Adipocyte (in vitro differentiated cells): ENCODE data around the gene TP53.
"Not testable (repeated sequence)": the region's sequence is repeated elsewhere in the genome, so short reads cannot be mapped to it uniquely, and the experiment has no call there.

Experiments used
- DNase-seq: peaks from one replicate; pipeline ENCODE4 v3.0.0-alpha.2; 2015; ENCODE audit warnings: low read depth
- H3K27me3 ChIP-seq: replicated peaks from 2 replicates; pipeline ENCODE4 v1.7.0; 2013; ENCODE audit warnings: mild to moderate bottlenecking, low read length, moderate library complexity; ENCODE audit not compliant: control insufficient read depth, insufficient read depth
- H3K36me3 ChIP-seq: 2 replicates; pipeline ENCODE4 v1.7.0; 2013; ENCODE audit warnings: low read length, mild to moderate bottlenecking, moderate library complexity; ENCODE audit not compliant: control insufficient read depth, insufficient read depth, severe bottlenecking
- H3K4me1 ChIP-seq: 2 replicates; pipeline ENCODE4 v1.7.0; 2013; ENCODE audit warnings: mild to moderate bottlenecking, low read length, moderate library complexity; ENCODE audit not compliant: control insufficient read depth, insufficient read depth
- H3K4me3 ChIP-seq: 2 replicates; pipeline ENCODE4 v1.7.0; 2013; ENCODE audit warnings: mild to moderate bottlenecking, low read length, moderate library complexity
- H3K9ac ChIP-seq: 2 replicates; pipeline ENCODE4 v1.7.0; 2013; ENCODE audit warnings: mild to moderate bottlenecking, low read length, moderate library complexity
- H3K9me3 ChIP-seq: 2 replicates; pipeline ENCODE4 v1.7.0; 2013; ENCODE audit warnings: mild to moderate bottlenecking, low read length, moderate library complexity; ENCODE audit not compliant: control insufficient read depth

Gene TP53

GRCh38 chr17:7641635-7642034 is 45.7 kb downstream of the TP53 start:
- H3K4me3 ChIP-seq, H3K9ac ChIP-seq, H3K4me1 ChIP-seq, H3K9me3 ChIP-seq, H3K36me3 ChIP-seq, DNase-seq: not testable (repeated sequence)
- H3K27me3 ChIP-seq, result peaks cover 19% of the 10 kb centered on the region

- peaks cover 14% of the 10 kb centered on the region for H3K27me3 ChIP-seq
- no peaks in the 10 kb centered on the region for H3K9me3 ChIP-seq
- no peak overlapping the region for H3K9ac ChIP-seq
- no peak overlapping the region for H3K4me3 ChIP-seq
- no peaks in the 10 kb centered on the region for H3K4me1 ChIP-seq
- H3K36me3 ChIP-seq, result no peaks in the 10 kb centered on the region
- DNase-seq, result no peak
Measured at GRCh38 chr17:7640783-7641182, 46.5 kb downstream of the TP53 start.

- DNase-seq, result no peak
- H3K9ac ChIP-seq, result no peak overlapping the region
- no peaks in the 10 kb centered on the region for H3K4me1 ChIP-seq
- peaks cover 4% of the 10 kb centered on the region for H3K27me3 ChIP-seq
- H3K36me3 ChIP-seq, result no peaks in the 10 kb centered on the region
- H3K9me3 ChIP-seq, result no peaks in the 10 kb centered on the region
- no peak overlapping the region for H3K4me3 ChIP-seq
Measured at GRCh38 chr17:7636163-7636562, 51.1 kb downstream of the TP53 start.

- H3K4me3 ChIP-seq, result no peak overlapping the region
- no peaks in the 10 kb centered on the region for H3K4me1 ChIP-seq
- H3K9me3 ChIP-seq, result no peaks in the 10 kb centered on the region
- no peaks in the 10 kb centered on the region for H3K36me3 ChIP-seq
- DNase-seq, result peak; percentile 46
- H3K9ac ChIP-seq, result no peak overlapping the region
- peaks cover 4% of the 10 kb centered on the region for H3K27me3 ChIP-seq
Measured at GRCh38 chr17:7634384-7634783, 52.9 kb downstream of the TP53 start.

- H3K4me3 ChIP-seq, result no peak overlapping the region
- no peaks in the 10 kb centered on the region for H3K4me1 ChIP-seq
- H3K27me3 ChIP-seq, result peaks cover 4% of the 10 kb centered on the region
- H3K9ac ChIP-seq, result peak overlapping the region; percentile 30
- no peak for DNase-seq
- no peaks in the 10 kb centered on the region for H3K9me3 ChIP-seq
- no peaks in the 10 kb centered on the region for H3K36me3 ChIP-seq
Measured at GRCh38 chr17:7633093-7633492, 54.2 kb downstream of the TP53 start.

- peak; percentile 67 for DNase-seq
Measured at GRCh38 chr17:7632492-7632894, 54.8 kb downstream of the TP53 start.

GRCh38 chr17:7631398-7632380 is 55.6 kb downstream of the TP53 start:
- H3K9ac ChIP-seq, result no peak overlapping the region
- peaks cover 4% of the 10 kb centered on the region for H3K27me3 ChIP-seq
- no peak for DNase-seq
- H3K36me3 ChIP-seq, result no peaks in the 10 kb centered on the region
- peaks cover 3% of the 10 kb centered on the region for H3K4me1 ChIP-seq
- H3K4me3 ChIP-seq, result no peak overlapping the region
- no peaks in the 10 kb centered on the region for H3K9me3 ChIP-seq

More at GRCh38 chr17:7632492-7632894, 54.8 kb downstream of the TP53 start:
- H3K36me3 ChIP-seq, result no peaks in the 10 kb centered on the region
- no peak overlapping the region for H3K4me3 ChIP-seq
- H3K4me1 ChIP-seq, result no peaks in the 10 kb centered on the region
- peaks cover 4% of the 10 kb centered on the region for H3K27me3 ChIP-seq
- no peaks in the 10 kb centered on the region for H3K9me3 ChIP-seq
- H3K9ac ChIP-seq, result peak overlapping the region; percentile 30

GRCh38 chr17:7629939-7630571 is 57.2 kb downstream of the TP53 start, which contains the start of gene SHBG:
Gene SHBG, plus strand, starts transcription at chr17:7630135. Its CDS starts 38 bp downstream, at chr17:7630173.
- no peak for DNase-seq
- peaks cover 4% of the 10 kb centered on the region for H3K36me3 ChIP-seq
- H3K4me1 ChIP-seq, result peaks cover 5% of the 10 kb centered on the region
- H3K27me3 ChIP-seq, result peaks cover 4% of the 10 kb centered on the region
- no peaks in the 10 kb centered on the region for H3K9me3 ChIP-seq
- no peak within 1 kb of the TSS for H3K4me3 ChIP-seq
- peak within 1 kb of the TSS; percentile 1 for H3K9ac ChIP-seq

GRCh38 chr17:7627250-7628121 is 59.8 kb downstream of the TP53 start, which contains the start of gene SAT2:
Gene SAT2, minus strand, starts transcription at chr17:7627821. Its CDS starts 186 bp downstream, at chr17:7627635.
- Histone ChIP-seq H3K9ac (peak within 1 kb of the TSS; percentile 97), H3K36me3 (peaks cover 4% of the 10 kb centered on the region), H3K9me3 (no peaks in the 10 kb centered on the region), H3K27me3 (no peaks in the 10 kb centered on the region), H3K4me1 (peaks cover 5% of the 10 kb centered on the region), H3K4me3 (peak within 1 kb of the TSS; percentile 86)
- peak; percentile 98 for DNase-seq

- DNase-seq, result no peak
- peaks cover 5% of the 10 kb centered on the region for H3K4me1 ChIP-seq
- peaks cover 4% of the 10 kb centered on the region for H3K36me3 ChIP-seq
- H3K9ac ChIP-seq, result peak overlapping the region; percentile 97
- peak overlapping the region; percentile 86 for H3K4me3 ChIP-seq
- no peaks in the 10 kb centered on the region for H3K9me3 ChIP-seq
- no peaks in the 10 kb centered on the region for H3K27me3 ChIP-seq
Measured at GRCh38 chr17:7626956-7627249, 60.4 kb downstream of the TP53 start.

- Histone ChIP-seq H3K9me3 (no peaks in the 10 kb centered on the region), H3K9ac (peak overlapping the region; percentile 97), H3K36me3 (peaks cover 4% of the 10 kb centered on the region), H3K4me3 (peak overlapping the region; percentile 86), H3K27me3 (no peaks in the 10 kb centered on the region), H3K4me1 (peaks cover 5% of the 10 kb centered on the region)
- no peak for DNase-seq
Measured at GRCh38 chr17:7626307-7626706, 61.0 kb downstream of the TP53 start.
